ENCODE data around the gene MAP4K4. TPM values are rescaled to one million over a fixed set of nuclear protein-coding genes. Genes with fewer than 3 reads are reported as not detected.

MAP4K4 gene
- total RNA-seq, 1 experiment from 2014 or later = 132 TPM

- Histone ChIP-seq H3K9ac (ENCODE audit: extremely low read depth, insufficient read length, low read length) (no peak overlapping the region), H3K18ac (ENCODE audit: insufficient read length, low read depth, low read length) (no peak overlapping the region), H2AFZ (ENCODE audit: low read length) (no peak overlapping the region), H3K27ac (ENCODE audit: insufficient read length, low read depth, low read length) (no peak overlapping the region), H4K5ac (ENCODE audit: insufficient read length, low read depth, low read length) (no peak overlapping the region), H2BK20ac (ENCODE audit: low read depth, low read length, poor library complexity, severe bottlenecking) (no peak overlapping the region), H3K4me2 (ENCODE audit: insufficient read depth, insufficient read length, low read length) (no peak overlapping the region), H3K9me3 (ENCODE audit: control insufficient read depth, low read depth, low read length) (no peaks in the 10 kb centered on the region), H2BK12ac (ENCODE audit: insufficient read length, low read depth, low read length) (no peak overlapping the region), H3K79me2 (ENCODE audit: insufficient read depth, low read length) (peaks cover 48% of the 10 kb centered on the region), H3K4ac (ENCODE audit: low read depth, low read length) (no peak overlapping the region), H2BK15ac (ENCODE audit: low read depth, low read length) (no peak overlapping the region), H3K4me1 (ENCODE audit: insufficient read depth, low read length) (peaks cover 13% of the 10 kb centered on the region), H3K79me1 (ENCODE audit: insufficient read depth, low read depth, low read length, poor library complexity, severe bottlenecking) (peaks cover 4% of the 10 kb centered on the region), H3K27me3 (ENCODE audit: insufficient read depth, low read length) (no peaks in the 10 kb centered on the region), H2AK5ac (ENCODE audit: insufficient read length, low read length) (no peak overlapping the region), H3K23ac (ENCODE audit: insufficient read length, low read depth, low read length) (no peak overlapping the region), H3K23me2 (ENCODE audit: insufficient read length, low read depth, low read length, poor library complexity, severe bottlenecking) (no peaks in the 10 kb centered on the region), H3T11ph (ENCODE audit: low read length) (no peak overlapping the region), H4K8ac (replicated peaks; ENCODE audit: insufficient read length, low read depth, low read length) (no peak overlapping the region), H2BK5ac (ENCODE audit: insufficient read length, low read length) (no peak overlapping the region), H4K91ac (ENCODE audit: insufficient read length, low read depth, low read length) (no peak overlapping the region), H3K56ac (ENCODE audit: insufficient read length, low read depth, low read length) (no peak overlapping the region), H4K20me1 (ENCODE audit: control insufficient read depth, insufficient read depth, insufficient read length) (no peaks in the 10 kb centered on the region), H2BK120ac (ENCODE audit: low read depth, low read length, poor library complexity, severe bottlenecking) (no peak overlapping the region), H3K14ac (ENCODE audit: insufficient read depth, low read length) (no peak overlapping the region)
- no peak for TF ChIP-seq CTCF (conservative IDR thresholded peaks at IDR 0.05)
- no peaks in the 10 kb centered on the region for H3K9me3 Mint-ChIP-seq
- H3K4me3 Mint-ChIP-seq = no peak overlapping the region
- peaks cover 0 to 3% (median 0%) of the 10 kb centered on the region in 3 experiments; a peak in 1 of 7 replicates for H3K36me3 Mint-ChIP-seq (ENCODE audit: insufficient read depth in 1 of 3, low read depth in 3 of 3)
- peak overlapping the region in 1 of 3 experiments; percentile 26; a peak in 2 of 7 replicates for H3K27ac Mint-ChIP-seq
- H3K27me3 Mint-ChIP-seq (ENCODE audit: low read depth) = no peaks in the 10 kb centered on the region
- H3K4me1 Mint-ChIP-seq = peaks cover 73 to 76% of the 10 kb centered on the region in 2 experiments
- no CpG with 5 or more reads among the region's 3 CpGs for WGBS (ENCODE audit: extremely low coverage, insufficient read length, low lambda C conversion rate)
- no peak for DNase-seq
Observed at GRCh38 chr2:101737478-101738255, 40.2 kb downstream of the MAP4K4 start.

Measured in H9 (cell line).